HG03280 (cell line): ENCODE data around the gene OSBPL9.
"Not testable (repeated sequence)": the region's sequence is repeated elsewhere in the genome, so short reads cannot be mapped to it uniquely, and the experiment has no call there.

Experiments used
- ATAC-seq: cut with Tn5 transposase; IDR thresholded peaks from one replicate; pipeline ENCODE4 v1.9.1; 2021; ENCODE audit warnings: mild to moderate bottlenecking, moderate library complexity; ENCODE audit not compliant: unreplicated experiment

Gene OSBPL9

GRCh38 chr1:51702220-51702619 is 85.3 kb downstream of the OSBPL9 start:
- ATAC-seq = not testable (repeated sequence)

- no peak for ATAC-seq
Measured at GRCh38 chr1:51705035-51705434, 88.1 kb downstream of the OSBPL9 start.

DNA sequence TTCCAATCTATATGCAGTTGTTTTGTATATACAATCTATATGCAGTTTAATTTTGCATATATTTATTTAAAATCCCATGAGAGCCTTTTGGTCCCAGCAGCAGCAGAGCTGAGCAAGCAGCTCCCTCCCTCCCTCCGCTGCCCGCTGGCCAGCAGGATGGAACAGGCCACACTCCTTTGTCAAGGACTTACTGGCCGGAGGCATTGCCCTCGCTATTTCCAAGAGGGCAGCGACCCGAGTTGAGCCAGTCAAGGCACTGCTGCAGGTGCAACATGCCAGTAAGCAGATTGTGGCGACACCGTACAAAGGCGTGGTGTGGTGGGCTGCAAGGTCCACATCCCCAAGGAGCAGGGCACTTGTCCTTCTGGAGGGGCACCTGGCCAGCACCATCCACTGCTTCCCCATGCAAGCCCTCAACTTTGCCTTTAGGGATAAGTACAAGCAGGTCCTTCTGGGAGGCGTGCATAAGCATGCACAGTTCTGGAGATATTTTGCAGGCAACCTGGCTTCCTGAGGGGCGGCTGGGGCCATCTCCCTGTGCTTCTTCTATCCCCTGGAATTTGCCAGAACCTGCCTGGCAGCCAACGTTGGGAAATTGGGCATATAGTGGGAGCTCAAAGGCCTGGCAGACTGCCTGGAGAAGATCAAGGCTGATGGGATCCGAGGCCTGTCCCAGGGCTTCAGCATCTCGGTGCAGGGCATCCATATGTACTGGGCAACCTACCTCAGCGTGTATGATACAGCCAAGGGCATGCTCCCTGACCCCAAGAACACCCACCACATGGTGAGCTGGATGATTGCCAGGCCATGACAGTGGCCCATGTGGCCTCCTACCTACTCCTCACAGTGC is 92.2 kb downstream of the OSBPL9 start:
- ATAC-seq = no peak

DNA sequence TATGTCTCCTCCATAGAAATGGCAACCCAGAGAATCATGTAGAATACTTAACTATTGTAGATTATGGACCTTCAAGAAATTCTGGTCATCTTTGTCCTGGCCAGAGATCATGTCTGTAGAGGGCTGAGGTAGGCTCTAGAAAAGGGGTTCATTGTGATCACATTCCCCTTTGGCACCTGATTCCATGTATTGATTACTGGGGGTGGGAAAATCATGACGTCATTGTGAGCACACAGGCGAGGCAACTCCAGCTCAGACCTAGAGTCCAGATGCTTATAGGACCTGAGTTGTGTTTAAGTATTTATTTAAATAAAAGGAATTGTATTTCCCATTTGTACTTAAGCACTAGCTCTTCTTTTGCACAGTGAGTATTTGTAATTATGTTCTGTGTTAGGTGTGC is 93.1 kb downstream of the OSBPL9 start:
- ATAC-seq = no peak

DNA sequence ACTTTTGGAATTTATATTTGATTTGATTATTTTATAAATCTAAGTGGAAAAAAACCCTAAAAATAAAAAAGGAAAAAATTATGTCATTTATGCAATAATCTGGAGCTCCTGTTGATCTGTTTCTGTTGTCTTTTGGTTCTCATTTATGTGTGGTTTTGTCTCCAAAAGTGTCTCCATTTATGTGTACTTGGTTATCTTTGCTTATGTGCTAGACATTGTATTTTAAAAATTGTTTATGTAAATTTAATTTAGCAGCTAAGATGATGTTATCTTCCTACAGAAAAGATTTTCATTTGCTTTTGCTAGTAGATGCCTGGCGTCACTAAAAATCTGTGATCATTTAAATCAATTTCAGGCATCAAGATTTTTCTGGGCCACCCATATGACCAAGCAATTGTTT is 95.7 kb downstream of the OSBPL9 start:
- ATAC-seq = no peak

DNA sequence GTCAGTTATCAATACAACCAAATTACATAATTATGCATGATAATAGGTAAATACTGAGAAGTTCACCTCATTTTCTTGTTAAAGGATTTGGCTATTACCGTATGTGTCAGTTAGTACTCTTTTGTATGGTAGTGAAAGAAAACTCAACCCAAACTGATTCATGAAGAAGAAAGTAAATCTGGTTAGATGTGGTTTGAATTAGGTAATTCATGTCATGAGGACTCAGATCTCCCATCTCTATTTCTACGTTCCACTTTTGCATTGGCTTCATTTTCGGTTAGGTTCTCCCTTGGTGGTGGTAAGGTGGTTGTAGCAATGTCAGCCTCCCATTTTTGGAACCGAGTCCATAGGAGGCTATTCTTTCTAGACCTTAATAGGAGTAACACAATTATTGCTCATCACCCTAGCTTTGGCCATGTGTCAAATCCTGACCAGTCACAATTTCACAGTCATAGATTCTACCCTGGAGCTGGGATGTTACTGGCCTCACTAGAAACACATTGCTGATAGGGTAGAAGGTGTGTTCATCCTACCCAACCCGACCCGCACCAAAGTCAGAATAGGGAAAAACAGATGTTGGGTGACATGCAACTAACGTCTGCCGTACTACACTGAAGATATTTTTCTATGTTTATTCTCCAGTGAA is 97.6 kb downstream of the OSBPL9 start:
- no peak for ATAC-seq

DNA sequence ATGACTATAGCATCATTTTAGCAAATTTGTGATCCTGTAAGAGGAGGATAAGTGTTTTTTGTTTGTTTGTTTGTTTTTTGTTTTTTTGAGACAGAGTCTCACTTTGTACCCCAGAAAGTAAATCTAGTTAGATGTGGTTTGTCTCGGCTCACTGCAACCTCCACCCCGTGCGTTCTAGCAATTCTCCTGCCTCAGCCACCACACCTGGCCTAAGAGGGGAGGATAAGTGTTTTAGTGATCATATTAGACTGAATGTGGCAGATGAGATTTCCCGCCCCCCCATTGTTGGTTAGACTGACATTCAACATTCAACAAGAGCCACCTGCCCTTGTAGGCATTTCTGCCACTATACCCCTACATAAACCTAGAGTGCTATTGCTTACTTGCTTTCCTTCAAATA is 98.5 kb downstream of the OSBPL9 start:
- ATAC-seq = no peak

- no peak for ATAC-seq
Measured at GRCh38 chr1:51716746-51717145, 99.9 kb downstream of the OSBPL9 start.

- ATAC-seq = no peak
Measured at GRCh38 chr1:51717842-51718241, 101.0 kb downstream of the OSBPL9 start.

DNA sequence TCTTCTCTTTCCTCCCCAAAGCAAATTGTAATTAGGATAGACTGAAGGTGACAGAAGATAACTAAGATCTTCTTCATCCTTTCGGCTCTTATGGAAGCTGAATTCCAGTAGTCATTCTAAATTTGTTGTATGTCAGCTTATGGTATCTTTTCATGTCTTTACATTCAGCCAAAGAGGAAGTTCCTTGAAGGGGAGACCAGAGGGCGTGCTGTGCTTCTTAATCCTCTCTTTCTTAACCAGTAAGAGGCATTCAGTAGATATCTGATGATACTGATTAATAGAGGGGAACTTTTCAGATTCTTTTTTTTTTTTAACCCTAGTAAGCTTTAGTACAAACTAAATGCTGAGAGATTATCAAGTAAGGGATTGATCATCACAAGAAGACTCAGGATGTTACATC is 102.3 kb downstream of the OSBPL9 start:
- ATAC-seq = no peak

- ATAC-seq = no peak
Measured at GRCh38 chr1:51724797-51725196, 107.9 kb downstream of the OSBPL9 start.

DNA sequence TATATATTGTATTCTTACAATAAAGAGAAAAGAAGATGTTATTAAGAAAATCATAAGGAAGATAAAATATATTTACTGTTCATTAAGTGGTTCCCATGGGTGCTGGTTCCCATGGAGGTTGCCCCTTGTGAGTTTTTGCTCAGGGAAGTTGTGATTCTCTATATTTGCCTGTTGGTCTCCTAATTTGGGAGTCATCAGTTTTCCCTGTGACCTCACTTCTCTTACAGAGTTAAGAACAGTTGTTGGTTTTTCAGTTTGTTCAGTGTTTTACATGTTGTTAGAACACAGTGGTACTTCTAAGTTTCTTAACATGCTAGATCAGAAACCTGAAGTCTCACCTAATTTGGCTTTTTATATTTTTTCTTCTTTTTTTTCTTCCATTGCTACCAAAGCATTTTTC is 109.2 kb downstream of the OSBPL9 start:
- ATAC-seq = no peak

DNA sequence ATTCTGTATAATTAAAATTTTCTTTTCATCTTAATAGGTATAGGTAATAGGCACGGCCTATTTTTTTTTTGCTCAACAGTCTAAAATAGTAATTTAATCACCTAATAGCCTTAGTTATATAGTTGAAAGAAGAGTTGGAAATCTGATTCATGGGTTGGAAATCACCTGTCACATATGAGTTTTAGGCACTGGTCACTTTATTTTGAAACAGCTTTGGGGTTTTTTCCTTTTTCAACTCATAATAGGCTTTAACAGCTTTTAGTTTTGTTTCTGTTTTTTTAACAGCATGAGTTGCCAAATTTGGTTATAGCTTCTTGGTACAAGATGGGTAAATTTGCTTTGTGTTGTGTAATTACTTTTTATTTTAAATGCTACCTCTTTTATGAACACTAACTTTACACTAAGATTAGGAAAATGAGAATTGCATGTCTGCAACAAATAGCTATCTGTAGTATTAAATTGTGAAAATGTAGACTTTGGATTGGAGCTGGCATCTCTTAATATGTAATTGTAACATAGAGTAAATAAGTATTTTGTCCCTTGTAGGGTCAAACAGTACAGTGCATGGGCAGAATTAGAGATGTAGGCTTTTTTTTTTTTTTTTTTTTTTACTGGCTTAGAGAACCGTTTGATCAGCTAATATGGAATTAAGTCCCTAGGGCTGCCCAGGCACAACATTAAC is 109.8 kb downstream of the OSBPL9 start:
- no peak for ATAC-seq

DNA sequence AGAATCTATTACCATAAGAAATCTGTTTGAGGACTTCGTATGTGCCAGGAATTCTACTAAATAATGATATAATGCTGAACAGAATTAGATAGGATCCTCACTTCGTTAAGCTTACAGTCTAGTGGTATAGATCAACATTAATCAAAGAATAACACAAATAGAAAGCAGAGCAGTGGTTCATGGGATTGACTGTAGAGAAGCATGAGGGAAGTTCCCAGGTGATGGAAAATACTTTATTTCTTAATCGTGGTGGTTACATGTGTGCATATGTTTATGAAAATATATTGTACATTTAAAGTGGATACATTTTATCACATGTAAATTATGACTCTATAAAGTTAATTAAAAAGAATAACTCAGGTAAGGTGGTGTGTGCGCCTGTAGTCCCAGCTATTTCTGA is 110.5 kb downstream of the OSBPL9 start:
- no peak for ATAC-seq

GRCh38 chr1:51728611-51729155 is 111.8 kb downstream of the OSBPL9 start:
- ATAC-seq = no peak

GRCh38 chr1:51729156-51729823 is 112.4 kb downstream of the OSBPL9 start:
- ATAC-seq = peak; percentile 93

DNA sequence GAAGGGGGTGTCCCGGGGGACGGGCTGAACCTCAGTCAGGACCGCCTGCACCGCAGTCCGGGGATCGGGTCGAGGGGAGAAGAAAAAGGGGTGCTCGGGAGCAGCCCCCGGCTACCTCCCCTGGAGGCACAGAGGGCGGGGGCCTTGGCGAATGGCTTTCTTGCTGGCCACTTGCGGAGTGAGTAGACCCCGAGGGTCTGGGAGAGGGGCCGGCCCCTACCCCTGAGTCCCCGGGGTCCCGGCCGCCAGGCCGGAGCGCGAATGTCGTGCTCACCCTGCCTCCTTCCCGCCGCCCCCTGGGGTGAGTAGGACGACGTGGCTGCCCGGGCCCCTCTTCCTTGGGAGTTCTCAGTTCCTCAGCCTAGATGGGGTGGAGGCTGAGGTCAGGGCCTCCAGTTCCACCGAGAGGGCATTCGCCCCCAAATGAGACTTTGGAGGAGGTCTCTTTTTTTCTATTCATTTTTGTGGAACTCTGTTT is 113.0 kb downstream of the OSBPL9 start:
- peak; percentile 25 for ATAC-seq

DNA sequence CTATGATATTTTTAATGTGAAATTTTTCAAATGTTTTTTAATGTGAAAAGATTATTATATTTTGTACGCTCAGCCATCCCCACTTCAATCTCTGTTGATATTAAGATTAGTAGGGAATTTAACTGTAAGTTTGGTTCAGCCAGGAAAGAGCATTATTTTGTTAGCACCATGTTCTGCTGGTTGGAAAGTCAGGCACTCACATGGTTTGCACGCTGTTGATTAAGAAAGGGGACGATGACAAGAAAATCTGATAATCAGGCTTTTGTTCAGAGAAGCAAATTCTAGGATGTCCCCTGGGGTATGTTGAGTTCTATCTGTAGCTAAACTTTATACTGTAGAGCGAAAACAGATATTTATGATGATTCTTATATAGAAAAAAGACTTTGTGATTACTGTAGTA is 115.1 kb downstream of the OSBPL9 start:
- ATAC-seq = no peak

DNA sequence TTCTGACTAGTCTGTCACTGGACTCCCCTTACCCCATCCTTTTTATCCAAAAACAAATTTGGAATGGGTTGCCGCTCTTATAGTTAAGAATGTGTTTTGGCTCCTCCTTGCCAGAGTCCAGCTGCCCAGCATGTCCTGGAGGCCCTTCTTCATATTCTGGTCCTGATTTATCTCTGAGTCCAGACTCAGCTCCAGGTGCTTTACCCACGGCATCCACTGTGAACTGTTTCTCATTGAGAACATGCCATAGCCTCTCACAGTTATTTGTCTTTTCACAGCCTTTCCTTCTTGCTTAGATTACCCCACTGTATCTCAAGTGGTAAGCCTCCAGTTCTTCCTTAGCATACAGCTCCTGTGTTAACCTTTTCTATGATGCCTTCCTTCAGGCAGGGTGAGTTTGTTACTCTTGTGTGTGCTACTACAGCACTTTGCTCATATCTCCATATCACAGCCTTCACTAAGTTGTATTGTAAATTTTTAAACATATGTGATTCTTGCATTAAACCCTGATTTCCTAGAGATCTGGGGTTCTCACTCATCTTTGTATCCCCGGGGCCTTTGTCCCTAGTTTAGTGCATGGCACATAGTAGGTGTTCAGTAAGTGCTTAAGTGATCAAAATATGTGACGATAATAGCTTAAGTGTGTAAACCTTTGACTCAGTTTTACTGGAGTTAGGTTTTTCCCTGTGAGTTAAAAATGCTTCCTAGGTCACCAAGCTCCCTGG is 116.0 kb downstream of the OSBPL9 start:
- no peak for ATAC-seq

- not testable (repeated sequence) for ATAC-seq
Measured at GRCh38 chr1:51733426-51733774, 116.5 kb downstream of the OSBPL9 start.
